NCI-H226 (cell line): ENCODE results near the gene GPRC5B.

Source experiments
- DNase-seq: peaks from one replicate; pipeline ENCODE4 v3.0.0-alpha.2; 2015

Gene GPRC5B

GRCh38 chr16:19842426-19843157, 42.1 kb downstream of the GPRC5B start:
- no peak for DNase-seq

GRCh38 chr16:19841184-19841583, 43.5 kb downstream of the GPRC5B start:
- DNase-seq: no peak

GRCh38 chr16:19840524-19841110, 44.0 kb downstream of the GPRC5B start:
- DNase-seq: no peak

GRCh38 chr16:19837984-19838707, 46.5 kb downstream of the GPRC5B start:
- no peak for DNase-seq

GRCh38 chr16:19837331-19837980, 47.2 kb downstream of the GPRC5B start:
- no peak for DNase-seq

GRCh38 chr16:19835968-19836421, 48.7 kb downstream of the GPRC5B start:
- no peak for DNase-seq

GRCh38 chr16:19835196-19835595, 49.5 kb downstream of the GPRC5B start:
- no peak for DNase-seq

GRCh38 chr16:19833581-19833980, 51.1 kb downstream of the GPRC5B start:
- no peak for DNase-seq

- no peak for DNase-seq
These were observed 51.5 kb downstream of the GPRC5B start for GRCh38 chr16:19833176-19833575.

- DNase-seq: peak; percentile 40
These were observed 53.0 kb downstream of the GPRC5B start for GRCh38 chr16:19831678-19832077.

- DNase-seq: no peak
These were observed 53.6 kb downstream of the GPRC5B start for GRCh38 chr16:19830902-19831560.

GRCh38 chr16:19829844-19830692, 54.6 kb downstream of the GPRC5B start:
- DNase-seq: no peak

- DNase-seq: peak; percentile 81
These were observed 60.4 kb downstream of the GPRC5B start for GRCh38 chr16:19824216-19824615.

GRCh38 chr16:19823322-19823721, 61.3 kb downstream of the GPRC5B start:
- no peak for DNase-seq

GRCh38 chr16:19822533-19822932, 62.1 kb downstream of the GPRC5B start:
- peak; percentile 76 for DNase-seq

- no peak for DNase-seq
These were observed 66.8 kb downstream of the GPRC5B start for GRCh38 chr16:19817875-19818274.

- no peak for DNase-seq
These were observed 67.5 kb downstream of the GPRC5B start for GRCh38 chr16:19817122-19817521.

GRCh38 chr16:19815418-19815817, 69.2 kb downstream of the GPRC5B start:
- no peak for DNase-seq

GRCh38 chr16:19812986-19813385, 71.7 kb downstream of the GPRC5B start:
- DNase-seq: no peak

GRCh38 chr16:19810817-19811731, 73.6 kb downstream of the GPRC5B start:
- DNase-seq: peak; percentile 96

- DNase-seq: no peak
These were observed 75.0 kb downstream of the GPRC5B start for GRCh38 chr16:19809693-19810092.
